B cell (primary cell): ENCODE data around the gene PPFIA4. TPM values are rescaled to one million over a fixed set of nuclear protein-coding genes. Genes with fewer than 3 reads are reported as not detected.
"Not testable (repeated sequence)": the region's sequence is repeated elsewhere in the genome, so short reads cannot be mapped to it uniquely, and the experiment has no call there.

Experiments used
- ATAC-seq: fragments of 200-7000 bp; cut with Tn5 transposase; one replicate; pipeline ENCODE4 v1.10.0; 2021; ENCODE audit warnings: low read depth, mild to moderate bottlenecking, moderate number of reproducible peaks, moderate library complexity
- CTCF ChIA-PET: fragments of 350-600 bp; sonication (Branson Sonifier 250); formaldehyde crosslinking; loops from one replicate; lab custom pipeline; 2021; ENCODE audit warnings: antibody characterized with exemption, inconsistent platforms; lab: Charles Lee
- POLR2A ChIA-PET: fragments of 350-600 bp; sonication (Branson Sonifier 250); formaldehyde crosslinking; loops from one replicate; lab custom pipeline; 2021; ENCODE audit warnings: antibody characterized with exemption; lab: Charles Lee
- DNase-seq: peaks from one replicate; pipeline ENCODE4 v3.0.0; 2013
- H2AFZ ChIP-seq: 2 replicates; pipeline ENCODE4 v1.6.1; 2012; ENCODE audit warnings: mild to moderate bottlenecking, low read depth, low read length; ENCODE audit not compliant: insufficient read depth, poor library complexity, severe bottlenecking
- H3K27ac ChIP-seq, 2 donors: 1 replicate in 1 of 2; 2 replicates in 1 of 2; pipeline ENCODE4 v1.5.1; 2012 to 2013; ENCODE audit warnings: low read length in 2 of 2, mild to moderate bottlenecking in 2 of 2, moderate library complexity in 1 of 2
- H3K27me3 ChIP-seq, 4 experiments: fragments of 200-600 bp in 1 of 4; sonication (generic) in 1 of 4; replicated peaks in 1 of 4; 1 replicate in 2 of 4; 2 replicates in 2 of 4; pipeline versions ENCODE4 v1.6.1 to v1.7.0; 2013 to 2016; ENCODE audit warnings: low read length in 3 of 4, mild to moderate bottlenecking in 2 of 4, mixed read lengths in 1 of 4, moderate library complexity in 1 of 4; ENCODE audit not compliant: insufficient read depth in 4 of 4, control insufficient read depth in 3 of 4; ENCODE audit errors: control extremely low read depth in 1 of 4
- H3K36me3 ChIP-seq, 2 experiments: replicated peaks in 1 of 2; 1 replicate in 1 of 2; 2 replicates in 1 of 2; pipeline versions ENCODE4 v1.6.1 to v1.7.1; 2013; ENCODE audit warnings: low read length in 1 of 2; ENCODE audit not compliant: insufficient read depth in 2 of 2, control insufficient read depth in 1 of 2; ENCODE audit errors: control extremely low read depth in 1 of 2, extremely low read depth in 1 of 2
- H3K4me1 ChIP-seq, 2 donors: fragments of 200-600 bp in 1 of 2; sonication (generic) in 1 of 2; 1 replicate in 1 of 2; 2 replicates in 1 of 2; pipeline versions ENCODE4 v1.5.1 to v1.6.1; 2013 to 2017; ENCODE audit warnings: low read length in 2 of 2; ENCODE audit not compliant: control insufficient read depth in 2 of 2, insufficient read depth in 2 of 2
- H3K4me2 ChIP-seq: replicated peaks from 2 replicates; pipeline ENCODE3; 2012; ENCODE audit warnings: mild to moderate bottlenecking, low read depth, low read length; ENCODE audit not compliant: poor library complexity, severe bottlenecking
- H3K4me3 ChIP-seq, 5 experiments: fragments of 200-600 bp in 1 of 5; sonication (generic) in 1 of 5; 1 replicate in 3 of 5; 2 replicates in 2 of 5; pipeline versions ENCODE4 v1.5.1 to v1.7.0; 2011 to 2016; ENCODE audit warnings: low read length in 4 of 5, mild to moderate bottlenecking in 4 of 5, low read depth in 2 of 5, control low read depth in 1 of 5, moderate library complexity in 1 of 5; ENCODE audit not compliant: insufficient read depth in 1 of 5; ENCODE audit errors: control extremely low read depth in 1 of 5, extremely low read depth in 1 of 5
- H3K79me2 ChIP-seq: fragments of 200-600 bp; sonication (generic); one replicate; pipeline ENCODE4 v1.6.0; 2016; ENCODE audit warnings: low read length; ENCODE audit not compliant: control insufficient read depth, insufficient read depth
- H3K9ac ChIP-seq: fragments of 200-600 bp; sonication (generic); 2 replicates; pipeline ENCODE4 v1.6.1; 2017; ENCODE audit warnings: mild to moderate bottlenecking, low read length, moderate library complexity
- H3K9me3 ChIP-seq, 3 donors: one replicate each; pipeline versions ENCODE4 v1.6.1 to v1.7.1; 2013; ENCODE audit warnings: low read length in 2 of 3; ENCODE audit not compliant: control insufficient read depth in 2 of 3, insufficient read depth in 1 of 3; ENCODE audit errors: control extremely low read depth in 1 of 3
- H4K20me1 ChIP-seq: 2 replicates; pipeline ENCODE4 v1.6.0; 2012; ENCODE audit warnings: mild to moderate bottlenecking, low read length; ENCODE audit not compliant: insufficient read depth, control insufficient read depth, poor library complexity, severe bottlenecking
- H3K27ac Mint-ChIP-seq: one replicate; pipeline ENCODE4 v1.8.0; 2021; ENCODE audit warnings: mixed read lengths
- H3K27me3 Mint-ChIP-seq: one replicate; pipeline ENCODE4 v1.8.0; 2021; ENCODE audit warnings: mixed read lengths
- H3K4me1 Mint-ChIP-seq: one replicate; pipeline ENCODE4 v1.8.0; 2021; ENCODE audit warnings: mixed read lengths
- H3K4me3 Mint-ChIP-seq: one replicate; pipeline ENCODE4 v1.8.0; 2021; ENCODE audit warnings: mixed read lengths
- H3K9me3 Mint-ChIP-seq: one replicate; pipeline ENCODE4 v1.8.0; 2022; ENCODE audit warnings: mixed read lengths; ENCODE audit not compliant: insufficient read depth
- CTCF ChIP-seq: fragments of 200-600 bp; IDR thresholded peaks from one replicate; pipeline ENCODE4 v1.8.0; 2022; ENCODE audit warnings: antibody characterized with exemption, mild to moderate bottlenecking
- EZH2 ChIP-seq: IDR thresholded peaks from 2 replicates; pipeline ENCODE4 v1.6.1; 2012; ENCODE audit warnings: borderline replicate concordance, low read depth, mild to moderate bottlenecking, moderate library complexity, low read length; ENCODE audit not compliant: insufficient read depth, poor library complexity, severe bottlenecking
- WGBS: methylation state at CpG from one replicate; pipeline ENCODE4 v1.1.5; 2013; ENCODE audit warnings: missing lambda C conversion rate; ENCODE audit not compliant: insufficient coverage; 5-methylcytosine and 5-hydroxymethylcytosine counted together
- intact Hi-C: fragments of 100-400 bp; cut with micrococcal nuclease; formaldehyde crosslinking; loops from one replicate; pipeline ENCODE4 v1.10.0; 2022
- polyA plus RNA-seq: library from polyadenylated mRNA; depleted of rRNA; stranded (reverse); fragments of >200 nt; gene quantifications from 2 replicates; pipeline ENCODE4 v1.2.3, GENCODE V29; 2012
- total RNA-seq, 2 donors: library from RNA; stranded (reverse); fragments of 120-200 nt in 1 of 2; gene quantifications; 1 replicate in 1 of 2; 2 replicates in 1 of 2; pipeline versions ENCODE4 v1.2.3 to v1.2.4, GENCODE V29; 2013 to 2022

PPFIA4 gene
- total and polyA plus RNA-seq, 2 donors (not counting 1 experiment from before 2014, with no cell fraction given) = 0.09 to 0.62 TPM

GRCh38 chr1:202982715-202983430, 43.4 kb upstream of the PPFIA4 start:
- Mint-ChIP-seq H3K9me3 (no peaks in the 10 kb centered on the region), H3K4me1 (peaks cover 8% of the 10 kb centered on the region), H3K27ac (no peak overlapping the region), H3K4me3 (no peak overlapping the region), H3K27me3 (peaks cover 12% of the 10 kb centered on the region)
- H2AFZ ChIP-seq = no peak overlapping the region
- no peak overlapping the region for H3K4me3 ChIP-seq
- H4K20me1 ChIP-seq = no peaks in the 10 kb centered on the region
- POLR2A ChIA-PET = no interaction called here
- CTCF ChIA-PET = no interaction called here
- TF ChIP-seq EZH2 (no peak), CTCF (no peak)
- H3K9ac ChIP-seq = no peak overlapping the region
- H3K36me3 ChIP-seq = no peaks in the 10 kb centered on the region
- WGBS = no CpG with 5 or more reads among the region's 3 CpGs
- H3K4me2 ChIP-seq = no peak overlapping the region
- intact Hi-C loops = no loop called here
- no peak for DNase-seq
- no peak for ATAC-seq
- H3K27ac ChIP-seq = no peak overlapping the region
- H3K4me1 ChIP-seq = no peaks in the 10 kb centered on the region
- H3K79me2 ChIP-seq = no peaks in the 10 kb centered on the region
- H3K27me3 ChIP-seq = peaks cover 0 to 2% (median 0%) of the 10 kb centered on the region in 4 experiments
- no peaks in the 10 kb centered on the region for H3K9me3 ChIP-seq

DNA sequence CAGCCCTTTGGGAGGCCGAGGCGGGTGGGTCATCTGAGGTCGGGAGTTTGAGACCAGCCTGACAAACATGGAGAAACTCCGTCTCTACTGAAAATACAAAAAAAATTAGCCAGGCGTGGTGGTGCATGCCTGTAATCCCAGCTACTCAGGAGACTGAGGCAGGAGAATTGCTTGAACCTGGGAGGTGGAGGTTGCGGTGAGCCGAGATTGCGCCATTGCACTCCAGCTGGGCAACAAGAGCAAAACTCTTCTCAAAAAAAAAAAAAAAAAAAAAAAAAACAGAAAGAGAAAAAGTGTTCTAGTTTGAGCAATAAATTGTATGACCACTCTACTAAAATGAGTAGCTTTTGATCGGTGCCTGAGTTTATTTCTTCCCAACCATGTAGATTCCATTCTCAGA, 40.2 kb upstream of the PPFIA4 start:
- POLR2A ChIA-PET = interaction anchor here (0.7 kb wide), 1 partner anchor 1777 kb away, joined by 6 read pairs; no protein-coding TSS in a partner anchor
- peaks cover 37% of the 10 kb centered on the region for H3K4me1 Mint-ChIP-seq

More for the DNA sequence above, 40.2 kb upstream of the PPFIA4 start:
- H3K27me3 Mint-ChIP-seq, H3K4me2 ChIP-seq, intact Hi-C loops, H2AFZ ChIP-seq, H3K9me3 ChIP-seq, H3K4me3 ChIP-seq, CTCF ChIA-PET, H3K9me3 Mint-ChIP-seq, H4K20me1 ChIP-seq, DNase-seq, ATAC-seq, H3K27me3 ChIP-seq, H3K4me3 Mint-ChIP-seq, H3K27ac ChIP-seq, H3K9ac ChIP-seq, H3K36me3 ChIP-seq, H3K27ac Mint-ChIP-seq, H3K79me2 ChIP-seq: not testable (repeated sequence)
- WGBS = 91% methylated on average over 3 of the region's 9 CpGs
- H3K4me1 ChIP-seq = peaks cover 20 to 24% of the 10 kb centered on the region in 2 donors
